Measurements from ENCODE around the gene IGF2R. TPM values are rescaled to one million over a fixed set of nuclear protein-coding genes. Genes with fewer than 3 reads are reported as not detected.

IGF2R gene
- polyA plus RNA-seq, 1 donor (not counting 4 experiments of a cell fraction or from before 2014, with no cell fraction given): 40.9 TPM

GRCh38 chr6:160034036-160034930 lies 65.4 kb downstream of the IGF2R start:
- Histone ChIP-seq H4K20me1 (ENCODE audit: control insufficient read depth, extremely low read depth, insufficient read depth, low read length) (no peaks in the 10 kb centered on the region), H3K79me2 (ENCODE audit: control insufficient read depth, insufficient read depth, low read length) (no peaks in the 10 kb centered on the region), H3K4me1 (ENCODE audit: control insufficient read depth, extremely low read depth, insufficient read depth, low read length) (peaks cover 31% of the 10 kb centered on the region), H3K9me3 (ENCODE audit: control insufficient read depth, low read depth, low read length) (no peaks in the 10 kb centered on the region), H2AFZ (ENCODE audit: control insufficient read depth, low read length) (no peak overlapping the region), H3K9me1 (ENCODE audit: control insufficient read depth, extremely low read depth, insufficient read depth, low read length) (peaks cover 2% of the 10 kb centered on the region), H3K9ac (ENCODE audit: control insufficient read depth, extremely low read depth, insufficient read depth, low read length) (no peak overlapping the region), H3K27ac (ENCODE audit: control insufficient read depth, insufficient read depth, low read length) (no peak overlapping the region), H3K4me2 (ENCODE audit: control insufficient read depth, extremely low read depth, insufficient read depth, low read depth, low read length) (no peak overlapping the region), H3K36me3 (ENCODE audit: control insufficient read depth in 2 of 2, extremely low read depth in 1 of 2, insufficient read depth in 2 of 2, low read length in 2 of 2) (peaks cover 33 to 49% of the 10 kb centered on the region in 2 experiments), H3K4me3 (ENCODE audit: control insufficient read depth in 2 of 3, extremely low read depth in 1 of 3, insufficient read depth in 2 of 3, low read depth in 1 of 3, low read length in 3 of 3) (no peak overlapping the region), H3K27me3 (ENCODE audit: control insufficient read depth, extremely low read depth, insufficient read depth, low read length) (no peaks in the 10 kb centered on the region)
- dilution Hi-C loops (cut with MboI; ENCODE audit: extremely low pct_ligation_motif_present, low sequenced_read_pairs): no loop called here
- DNase-seq (ENCODE audit: low read depth, low spot score): no peak
- FAIRE-seq: no peak
- TF ChIP-seq EZH2 (IDR thresholded peaks at IDR 0.05; ENCODE audit: low read length): no peak
- no peak for TF ChIP-seq CTCF (optimal IDR thresholded peaks at IDR 0.05 in 1 of 3, IDR thresholded peaks at IDR 0.05 in 1 of 3, conservative IDR thresholded peaks at IDR 0.05 in 1 of 3; ENCODE audit: extremely low read depth in 1 of 3, insufficient read depth in 2 of 3, low read length in 3 of 3)

- Histone ChIP-seq H3K36me3 (ENCODE audit: control insufficient read depth in 2 of 2, extremely low read depth in 1 of 2, insufficient read depth in 2 of 2, low read length in 2 of 2) (peaks cover 34 to 44% of the 10 kb centered on the region in 2 experiments), H3K4me3 (ENCODE audit: control insufficient read depth in 2 of 3, extremely low read depth in 1 of 3, insufficient read depth in 2 of 3, low read depth in 1 of 3, low read length in 3 of 3) (no peak overlapping the region), H3K27ac (ENCODE audit: control insufficient read depth, insufficient read depth, low read length) (no peak overlapping the region), H3K9ac (ENCODE audit: control insufficient read depth, extremely low read depth, insufficient read depth, low read length) (no peak overlapping the region), H3K4me1 (ENCODE audit: control insufficient read depth, extremely low read depth, insufficient read depth, low read length) (peaks cover 24% of the 10 kb centered on the region), H3K4me2 (ENCODE audit: control insufficient read depth, extremely low read depth, insufficient read depth, low read depth, low read length) (no peak overlapping the region), H3K79me2 (ENCODE audit: control insufficient read depth, insufficient read depth, low read length) (no peaks in the 10 kb centered on the region), H4K20me1 (ENCODE audit: control insufficient read depth, extremely low read depth, insufficient read depth, low read length) (no peaks in the 10 kb centered on the region), H3K9me3 (ENCODE audit: control insufficient read depth, low read depth, low read length) (no peaks in the 10 kb centered on the region), H2AFZ (ENCODE audit: control insufficient read depth, low read length) (no peak overlapping the region), H3K9me1 (ENCODE audit: control insufficient read depth, extremely low read depth, insufficient read depth, low read length) (peaks cover 2% of the 10 kb centered on the region), H3K27me3 (ENCODE audit: control insufficient read depth, extremely low read depth, insufficient read depth, low read length) (no peaks in the 10 kb centered on the region)
- TF ChIP-seq EZH2 (IDR thresholded peaks at IDR 0.05; ENCODE audit: low read length): no peak
- TF ChIP-seq CTCF (optimal IDR thresholded peaks at IDR 0.05 in 1 of 3, IDR thresholded peaks at IDR 0.05 in 1 of 3, conservative IDR thresholded peaks at IDR 0.05 in 1 of 3; ENCODE audit: extremely low read depth in 1 of 3, insufficient read depth in 2 of 3, low read length in 3 of 3): no peak
- DNase-seq (ENCODE audit: low read depth, low spot score) (no peak), FAIRE-seq (no peak)
- dilution Hi-C loops (cut with MboI; ENCODE audit: extremely low pct_ligation_motif_present, low sequenced_read_pairs): no loop called here
These were observed 66.4 kb downstream of the IGF2R start for GRCh38 chr6:160035241-160035640.

All from keratinocyte (primary cell).